Measurements from ENCODE around the gene NSRP1.
"Not testable (repeated sequence)": the region's sequence is repeated elsewhere in the genome, so short reads cannot be mapped to it uniquely, and the experiment has no call there.

The NSRP1 gene

DNA sequence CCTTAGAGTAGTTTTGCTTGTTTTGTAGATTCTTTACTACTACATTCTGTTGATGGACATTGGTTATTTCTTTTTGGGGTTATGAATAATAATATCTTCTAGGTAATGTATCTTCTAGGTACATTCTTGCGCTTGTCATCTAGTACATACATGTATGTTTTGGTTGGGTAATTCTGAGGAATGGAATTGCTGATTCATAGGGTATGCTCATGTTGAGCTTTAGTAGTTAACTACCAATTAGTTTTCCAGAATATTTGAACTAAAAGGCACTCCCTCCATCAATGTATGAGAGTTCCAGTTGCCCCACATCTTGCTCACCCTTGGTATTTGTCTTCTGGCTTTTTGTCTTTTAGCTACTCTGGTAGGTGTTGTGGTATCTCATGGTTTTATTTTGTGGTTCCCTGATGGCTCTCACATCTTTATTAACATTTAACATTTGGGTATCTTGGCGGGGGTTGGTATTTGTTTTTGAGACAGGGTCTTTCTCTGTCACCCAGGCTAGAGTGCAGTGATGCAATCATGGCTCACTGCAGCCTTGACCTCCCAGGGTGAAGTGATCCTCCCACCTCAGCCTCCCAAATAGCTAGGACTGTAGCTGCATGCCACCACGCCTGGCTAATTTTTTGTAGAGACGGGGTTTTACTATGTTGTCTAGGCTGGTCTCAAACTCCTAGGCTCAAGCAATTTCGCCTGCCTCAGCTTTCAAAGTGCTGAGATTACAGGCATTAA, 71.8 kb downstream of the NSRP1 start:
- no peak for DNase-seq

DNA sequence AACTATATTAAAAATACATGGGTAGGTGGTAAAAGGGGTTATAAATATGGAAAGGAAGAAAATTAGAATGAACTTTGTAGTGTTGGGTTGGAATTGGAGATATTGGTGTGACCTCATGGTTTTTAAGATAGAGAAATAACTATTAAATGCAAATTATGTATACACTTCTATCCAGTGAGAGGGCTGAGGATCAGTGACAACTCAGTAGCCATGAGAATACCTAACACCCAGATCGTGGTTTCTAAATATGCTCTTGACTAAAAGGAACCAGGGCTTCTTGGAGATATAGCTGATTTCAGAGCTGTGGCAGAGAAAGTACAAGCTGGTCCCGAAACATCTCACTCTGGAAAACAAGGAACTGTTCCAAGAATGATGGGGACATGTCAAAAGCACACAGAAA, 74.5 kb downstream of the NSRP1 start:
- no peak for DNase-seq

DNA sequence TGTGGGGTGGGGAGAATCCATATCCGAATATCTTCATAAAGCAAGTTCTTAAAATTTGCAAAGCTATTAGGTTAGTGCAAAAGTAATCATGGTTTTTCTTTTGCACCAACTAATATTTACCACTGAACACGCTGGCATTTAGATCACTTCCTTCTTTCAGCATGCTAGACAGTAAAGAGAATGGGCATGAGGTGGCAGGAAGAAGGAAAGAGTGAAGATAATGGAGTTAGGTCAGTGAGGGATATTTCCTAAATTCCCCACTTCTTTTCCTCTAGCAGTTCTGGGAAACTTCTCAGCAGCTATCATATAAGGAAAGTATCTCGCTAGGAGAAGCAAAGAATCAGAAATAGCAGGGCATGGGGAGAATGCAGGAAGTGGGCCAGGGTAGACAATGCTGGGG, 79.9 kb downstream of the NSRP1 start:
- no peak for DNase-seq

DNA sequence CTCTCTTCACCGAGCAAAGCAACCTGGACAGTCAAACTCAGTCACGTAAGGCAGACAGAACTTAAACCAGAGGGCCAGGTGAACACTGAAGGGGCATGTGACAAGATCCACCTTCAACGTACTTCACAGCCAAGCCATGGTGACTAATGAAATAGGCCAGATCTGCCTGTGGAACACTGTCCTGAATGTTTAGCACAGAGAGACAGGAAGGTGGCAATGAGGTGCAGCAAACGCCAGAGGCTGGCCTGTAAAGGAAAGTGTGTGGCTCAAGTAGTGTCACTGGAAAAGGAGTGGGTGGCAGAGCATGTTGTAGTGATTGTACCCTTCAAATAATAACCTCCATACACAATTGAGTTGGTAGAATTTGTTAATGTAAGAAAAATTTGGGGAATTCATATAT, 80.8 kb downstream of the NSRP1 start:
- no peak for DNase-seq

DNA sequence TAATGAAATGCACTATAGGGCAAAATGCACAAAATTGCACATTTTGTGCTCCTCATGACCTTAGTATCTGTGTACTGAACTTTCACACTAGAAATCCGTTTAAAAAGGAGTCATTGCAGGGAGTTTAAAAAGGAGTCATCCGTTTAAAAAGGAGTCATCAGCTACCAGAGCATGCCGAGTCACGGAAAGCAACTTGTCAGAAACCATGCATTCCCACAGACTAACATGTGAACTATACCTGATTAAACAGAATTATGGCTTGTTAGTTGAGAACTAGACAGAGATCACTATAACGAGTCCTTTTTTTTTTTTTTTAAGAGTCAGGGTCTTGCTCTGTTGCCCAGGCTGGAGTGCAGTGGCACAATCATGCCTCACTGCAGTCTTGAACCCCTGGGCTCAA, 83.0 kb downstream of the NSRP1 start:
- DNase-seq = no peak

DNA sequence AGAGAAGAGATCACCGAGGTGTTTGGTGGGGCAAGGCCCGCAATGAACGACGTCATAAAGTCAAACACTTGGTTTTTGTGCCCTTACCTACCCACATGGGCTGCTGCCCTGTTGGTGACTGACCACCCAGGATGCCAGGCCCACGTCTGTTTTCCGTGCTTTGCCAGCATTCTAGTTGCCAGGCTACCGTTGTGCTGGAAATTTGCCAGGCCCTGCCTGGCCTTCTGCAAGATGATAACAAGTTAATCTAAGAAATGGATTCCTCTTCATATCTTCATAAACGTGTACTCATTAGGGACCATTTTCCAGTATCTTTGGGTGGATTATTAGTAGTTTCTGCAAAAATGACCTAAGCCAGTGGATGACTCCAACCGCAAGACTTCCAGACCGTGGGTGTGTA, 83.5 kb downstream of the NSRP1 start:
- DNase-seq = no peak

DNA sequence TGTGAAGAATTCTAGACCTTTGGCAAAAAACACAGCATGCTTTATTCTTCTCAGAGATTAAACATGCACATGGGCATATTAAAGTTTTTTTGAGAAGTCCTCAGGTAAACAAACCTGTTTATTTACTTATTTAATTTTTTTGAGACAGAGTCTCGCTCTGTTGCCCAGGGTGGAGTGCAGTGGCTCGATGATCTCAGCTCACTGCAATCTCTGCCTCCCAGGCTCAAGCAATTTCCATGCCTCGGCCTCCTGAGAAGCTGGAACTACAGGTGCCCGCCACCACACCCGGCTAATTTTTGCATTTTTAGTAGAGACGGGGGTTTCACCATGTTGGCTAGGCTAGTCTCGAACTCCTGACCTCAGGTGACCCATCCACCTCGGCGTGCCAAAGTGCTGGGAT, 84.0 kb downstream of the NSRP1 start:
- DNase-seq = not testable (repeated sequence)

DNA sequence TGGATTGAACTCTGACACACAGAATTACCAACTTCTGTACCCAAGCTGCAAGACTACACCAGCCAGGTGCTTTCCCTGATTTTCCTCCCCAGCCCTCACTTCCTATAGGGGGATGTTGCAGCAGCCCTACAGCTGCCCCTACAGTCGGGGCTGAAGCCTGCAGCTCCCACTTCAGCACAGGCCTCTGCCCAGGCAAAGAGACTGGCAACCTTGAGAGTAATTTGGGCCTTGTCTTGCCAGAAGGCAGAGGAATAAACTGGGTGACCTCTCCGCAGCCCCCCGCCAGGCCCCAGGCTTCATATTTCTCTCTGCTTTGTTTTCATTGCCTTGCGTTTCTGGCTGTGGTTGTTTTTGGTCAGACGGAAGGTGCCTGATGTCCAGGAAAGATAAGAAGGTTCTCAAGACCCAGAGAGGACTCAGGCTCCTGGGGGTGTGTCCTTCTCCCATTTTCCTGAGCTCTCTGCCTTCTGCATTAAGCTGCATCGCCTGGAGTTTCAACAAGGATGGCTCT, 86.9 kb downstream of the NSRP1 start:
- no peak for DNase-seq

DNA sequence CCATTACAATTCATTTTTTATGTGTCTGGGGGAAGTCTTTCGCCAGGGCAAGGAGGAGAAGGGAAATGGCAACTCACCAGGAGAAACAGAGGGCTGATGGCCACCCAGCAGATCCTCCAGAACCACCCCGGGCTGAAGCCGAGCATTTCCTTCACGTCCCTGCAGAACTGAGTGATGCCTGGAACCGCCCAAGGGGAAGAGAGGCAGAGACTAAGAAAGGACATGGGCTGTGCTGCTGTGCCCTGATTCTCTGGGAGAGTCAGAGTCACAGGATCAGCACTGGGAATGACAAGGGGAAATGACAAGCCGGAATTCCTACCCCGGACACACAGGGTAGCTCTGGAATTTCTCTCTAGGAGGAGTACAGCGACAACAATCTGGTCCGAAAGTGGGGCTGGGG, 91.0 kb downstream of the NSRP1 start:
- no peak for DNase-seq

DNA sequence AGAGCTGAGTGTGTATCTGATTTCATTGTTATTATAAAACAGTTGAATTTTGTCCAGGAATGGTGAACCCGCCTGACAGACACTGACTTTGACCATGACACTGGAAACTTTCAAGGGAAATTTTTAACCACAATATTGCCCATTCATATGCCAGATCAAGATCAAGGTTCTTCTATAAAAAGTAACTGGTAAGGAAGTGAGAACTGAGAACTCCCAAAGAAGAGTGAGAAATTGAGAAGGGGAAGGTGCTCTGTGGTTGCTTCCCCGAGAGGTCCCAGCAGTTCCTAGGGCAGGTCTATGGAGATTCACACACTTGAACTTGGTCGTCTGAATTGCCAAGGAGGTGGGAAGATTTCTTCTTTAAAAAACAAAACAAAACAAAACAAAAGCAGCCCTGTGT, 91.6 kb downstream of the NSRP1 start:
- no peak for DNase-seq

DNA sequence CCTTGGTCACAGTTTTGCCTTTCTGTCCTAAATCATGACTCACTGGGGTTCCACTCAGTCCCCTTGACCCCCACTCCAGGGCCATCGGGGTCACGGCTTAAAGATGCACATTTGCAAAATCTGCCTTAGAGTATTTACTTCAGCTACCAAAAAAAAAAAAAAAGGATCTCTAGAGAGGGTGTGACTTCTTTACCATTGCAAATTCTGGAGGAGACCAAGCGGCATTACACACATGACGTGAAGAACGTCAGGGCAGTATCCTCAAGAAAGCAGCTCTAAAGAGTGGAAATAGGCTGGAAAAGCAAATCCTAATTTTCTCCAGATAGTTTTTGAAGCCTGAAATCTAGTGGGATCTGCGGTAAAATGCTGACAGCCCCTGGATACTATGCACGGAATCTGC, 93.3 kb downstream of the NSRP1 start:
- DNase-seq = no peak

DNA sequence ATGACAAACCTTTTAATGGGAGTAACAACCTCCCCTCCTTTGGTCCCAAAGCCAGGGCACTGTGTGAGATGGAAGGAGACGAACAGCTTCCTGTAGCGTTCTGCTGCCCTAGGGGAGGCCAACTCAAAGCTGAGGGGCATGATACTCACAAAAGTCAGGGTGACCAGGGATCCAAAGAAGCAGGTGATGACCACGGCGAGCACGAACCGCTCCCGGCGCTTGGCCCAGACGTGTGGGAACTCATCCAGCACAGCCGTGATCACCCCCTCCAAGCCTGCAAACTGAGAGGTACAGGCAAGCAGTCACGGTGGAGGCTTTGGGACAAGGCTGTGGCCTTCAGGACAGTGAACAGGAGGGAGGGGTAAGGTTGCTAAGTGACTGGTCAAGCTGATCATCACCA, 93.8 kb downstream of the NSRP1 start:
- DNase-seq = no peak

DNA sequence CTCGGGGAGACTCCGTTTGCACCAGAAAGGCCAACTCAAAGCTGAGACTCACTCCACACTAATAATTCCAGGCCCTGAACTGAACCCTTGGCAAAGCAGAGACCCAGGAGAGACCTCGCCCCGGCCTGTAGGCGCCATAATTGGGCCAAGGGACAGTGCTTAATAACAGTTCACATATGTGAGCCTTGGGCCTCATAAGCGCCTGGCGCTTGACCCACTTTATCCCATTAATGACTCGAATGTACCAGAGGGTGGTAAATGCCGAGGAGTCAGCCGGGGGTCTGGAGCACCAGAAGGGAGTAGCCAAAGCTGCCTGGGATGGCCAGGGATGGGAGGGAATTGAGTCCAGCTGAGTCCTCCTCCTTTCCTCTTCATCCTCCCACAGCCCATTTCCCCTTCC, 94.3 kb downstream of the NSRP1 start:
- DNase-seq = no peak

DNA sequence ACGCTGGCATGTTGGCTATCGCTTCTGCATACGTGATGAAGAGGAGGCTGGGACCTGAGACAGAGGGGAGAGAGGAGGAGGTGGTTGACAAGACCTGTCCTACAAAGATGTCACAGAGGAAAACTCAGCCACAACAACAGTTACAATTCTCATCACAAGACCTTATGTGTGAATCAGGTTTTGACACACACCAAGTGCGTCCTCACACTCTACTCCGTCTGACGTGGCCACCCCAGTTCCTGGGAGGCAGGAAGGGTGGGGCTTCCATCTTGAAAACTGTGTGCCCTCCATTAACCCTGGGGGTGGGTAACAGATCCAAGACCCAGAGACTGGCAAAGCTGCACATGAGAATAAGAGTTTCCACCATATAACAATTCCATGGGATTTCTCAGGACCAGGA, 94.8 kb downstream of the NSRP1 start:
- no peak for DNase-seq

DNA sequence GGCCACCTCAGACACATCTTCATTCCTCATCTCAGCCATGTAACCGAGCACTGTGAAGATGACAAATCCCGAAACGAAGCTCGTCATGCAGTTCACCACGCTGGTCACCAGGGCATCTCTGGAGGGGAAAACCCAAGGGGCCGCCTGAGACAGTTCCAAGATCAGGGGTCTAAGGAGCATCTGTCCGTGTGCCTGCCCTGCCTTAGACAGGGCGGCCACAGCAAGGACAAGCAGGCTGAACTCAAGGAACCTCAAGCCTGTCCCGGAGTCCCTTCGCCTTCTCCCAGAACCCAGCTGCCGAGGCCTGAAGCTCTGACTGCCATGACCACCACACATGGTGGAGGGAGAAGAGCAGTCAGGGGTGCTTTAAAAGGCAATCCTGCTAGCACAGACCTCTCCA, 96.1 kb downstream of the NSRP1 start:
- DNase-seq = no peak

DNA sequence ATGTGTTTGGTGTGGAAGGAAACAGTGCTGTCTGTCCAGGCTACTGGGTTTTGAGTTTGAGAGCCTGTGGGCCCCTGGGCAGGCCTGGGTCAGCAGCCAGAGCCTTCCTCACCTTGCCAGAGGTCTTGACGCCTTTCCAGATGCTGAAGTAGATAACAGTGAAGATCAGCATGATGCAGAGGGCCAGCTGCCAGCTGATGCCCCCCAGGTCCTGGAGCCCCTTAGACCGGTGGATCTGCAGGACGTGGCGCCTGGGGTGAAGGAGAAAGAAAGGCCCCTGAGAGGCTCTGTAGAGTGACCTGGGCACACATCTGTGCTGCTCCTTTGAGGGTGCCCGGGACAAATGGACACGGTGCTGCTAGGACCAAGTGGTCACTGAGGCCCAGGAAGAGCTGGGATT, 100.4 kb downstream of the NSRP1 start:
- DNase-seq = no peak

DNA sequence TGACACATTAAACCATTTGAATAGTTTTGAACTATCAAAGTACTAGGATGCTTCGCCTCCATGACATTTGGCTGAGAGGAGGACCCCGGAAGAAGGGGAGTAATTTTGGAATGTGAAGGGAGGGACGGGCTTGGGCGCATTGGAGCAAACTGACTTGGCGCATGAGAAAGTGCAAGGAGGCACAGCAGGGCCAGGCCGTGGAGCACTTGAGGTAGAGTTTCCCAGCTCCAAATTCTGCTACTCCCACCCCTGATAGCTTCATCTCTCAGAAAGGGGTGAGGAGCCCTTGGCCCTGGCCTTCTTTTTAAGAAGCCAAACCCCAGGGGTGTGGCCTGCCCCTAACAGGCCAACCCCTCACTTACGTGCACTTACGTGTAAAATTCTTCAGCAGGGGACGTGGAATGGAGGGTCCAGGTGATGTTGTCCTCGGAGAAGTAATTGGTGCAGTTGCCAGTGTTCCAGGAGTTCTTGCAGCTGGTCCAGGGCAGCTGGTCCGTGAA, 101.2 kb downstream of the NSRP1 start:
- DNase-seq = no peak

DNA sequence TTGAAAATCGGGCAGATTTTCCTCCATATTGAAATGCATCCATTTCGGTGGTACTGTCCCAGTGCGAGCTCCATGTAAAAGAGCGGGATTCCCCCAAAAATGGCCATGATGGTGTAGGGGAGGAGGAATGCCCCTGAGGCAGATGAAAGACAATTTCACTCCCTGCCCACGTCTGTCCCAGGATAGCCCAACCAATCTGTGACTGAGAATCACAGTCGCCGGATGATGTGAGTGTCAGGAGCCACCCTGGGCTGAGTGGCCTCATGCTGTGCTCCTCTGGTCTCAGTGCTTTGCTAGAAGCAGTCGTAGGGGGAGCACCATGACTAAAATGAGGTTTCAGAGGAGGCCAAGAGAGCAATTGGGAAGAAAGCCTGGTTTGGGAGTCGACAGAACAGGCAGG, 102.2 kb downstream of the NSRP1 start:
- no peak for DNase-seq

DNA sequence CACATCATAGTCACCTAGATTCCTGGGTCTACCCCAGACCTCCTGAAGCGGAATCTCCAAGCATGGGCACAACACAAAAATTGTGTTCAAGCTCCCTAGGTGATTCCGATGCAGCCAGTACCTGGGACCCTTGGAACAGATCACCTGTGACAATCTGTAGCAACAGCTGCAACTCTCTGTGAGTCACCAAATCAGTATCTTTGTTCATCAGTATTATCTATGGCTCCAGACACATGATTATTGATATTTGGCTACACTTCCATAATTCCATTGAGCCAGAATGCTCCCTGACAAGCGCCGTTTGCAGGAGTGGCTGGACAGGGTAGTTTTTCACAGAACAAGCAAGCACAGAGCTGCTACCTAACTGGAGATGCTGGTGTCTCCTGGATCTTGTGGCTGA, 102.7 kb downstream of the NSRP1 start:
- DNase-seq = no peak

DNA sequence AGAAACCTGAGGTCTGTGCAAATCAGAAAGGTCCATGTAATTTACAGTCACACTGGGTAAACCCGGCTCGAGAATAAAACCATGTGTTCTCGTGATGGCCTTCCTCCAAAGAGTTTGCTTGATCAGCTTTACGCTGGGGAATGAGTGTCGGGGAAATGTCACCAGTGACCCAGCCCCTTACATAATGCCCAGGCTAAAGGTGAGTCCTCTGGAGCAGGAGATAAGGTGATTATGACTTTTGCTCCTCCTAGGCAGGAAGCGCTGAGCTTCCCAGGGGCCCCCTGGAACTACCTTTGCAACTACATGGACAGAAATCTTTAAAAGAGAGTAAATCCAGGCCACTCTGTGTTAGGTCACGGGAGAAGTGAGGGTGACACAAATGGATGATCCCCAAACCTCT, 103.2 kb downstream of the NSRP1 start:
- no peak for DNase-seq

DNA sequence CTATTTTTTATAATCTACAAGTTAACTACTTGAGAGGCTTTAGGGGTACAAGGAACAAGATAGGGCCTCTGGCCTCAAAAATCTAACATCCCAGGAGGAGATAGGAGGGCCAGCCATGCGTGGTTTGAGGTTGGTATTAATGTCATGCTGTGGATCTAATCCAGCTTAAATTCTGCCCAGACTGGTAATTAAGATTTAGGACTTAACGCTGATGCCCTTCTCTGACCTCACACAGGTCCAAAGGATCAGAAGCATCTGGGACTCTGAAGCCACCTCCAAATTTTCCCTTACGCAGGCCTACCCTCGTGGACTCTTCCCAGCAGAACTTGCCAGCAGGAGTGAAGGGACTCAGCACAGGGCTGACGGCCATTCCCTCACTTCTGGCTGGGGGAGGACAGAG, 103.8 kb downstream of the NSRP1 start:
- DNase-seq = no peak

DNA sequence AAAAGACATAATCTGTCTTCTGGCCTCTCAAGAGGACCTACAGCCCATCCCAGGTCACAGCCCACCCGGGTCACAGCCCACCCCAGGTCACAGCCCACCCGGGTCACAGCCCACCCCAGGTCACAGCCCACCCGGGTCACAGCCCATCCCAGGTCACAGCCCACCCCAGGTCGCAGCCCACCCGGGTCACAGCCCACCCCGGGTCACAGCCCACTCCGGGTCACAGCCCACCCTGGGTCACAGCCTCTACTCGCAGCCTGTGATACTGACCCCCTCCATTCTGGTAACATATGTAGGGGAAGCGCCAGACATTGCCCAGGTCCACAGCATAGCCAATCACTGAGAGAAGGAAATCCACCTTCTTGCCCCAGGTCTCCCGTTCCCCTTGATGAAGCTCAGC, 104.7 kb downstream of the NSRP1 start:
- DNase-seq = no peak

DNA sequence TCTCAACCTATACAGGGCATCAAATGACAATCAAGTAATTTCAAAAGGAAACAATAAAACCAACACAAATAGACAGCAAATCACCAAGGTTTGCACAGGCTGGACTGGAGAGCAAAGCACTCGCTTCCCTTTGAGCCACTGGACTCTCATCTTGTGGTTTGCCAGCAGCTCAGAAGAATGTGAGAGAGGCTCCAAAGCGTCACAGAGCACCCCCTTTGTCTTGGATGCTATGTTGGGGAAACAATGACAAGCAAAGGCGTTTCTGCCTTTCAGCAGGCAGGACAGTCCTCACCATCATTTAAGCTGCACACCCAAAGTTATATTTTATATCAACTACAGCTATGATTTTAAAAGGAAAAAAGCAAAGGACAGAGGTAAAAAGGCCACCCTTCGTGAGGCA, 105.6 kb downstream of the NSRP1 start:
- DNase-seq = no peak

DNA sequence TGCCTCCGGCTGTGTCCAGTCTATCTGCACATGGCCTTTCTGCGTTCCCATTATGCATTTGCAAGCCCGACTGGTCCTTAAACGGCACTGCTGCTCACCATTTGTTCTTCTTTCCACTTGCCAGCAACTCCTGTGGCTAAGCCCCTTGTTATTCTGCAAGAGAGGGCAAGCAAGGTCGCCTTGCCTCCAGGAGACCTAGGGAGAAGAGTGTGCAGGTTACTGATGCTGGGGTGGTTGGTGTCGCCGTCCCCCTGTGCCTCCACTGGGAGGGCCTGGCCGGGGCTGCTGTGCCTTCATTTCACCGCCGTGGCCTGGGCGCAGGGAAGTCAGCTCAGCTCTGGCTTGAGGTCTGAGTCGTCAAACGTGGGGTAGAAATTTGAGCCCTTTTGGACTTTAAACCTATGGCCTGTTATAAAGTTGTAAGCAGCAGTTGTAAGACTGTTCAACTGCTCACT, 106.1 kb downstream of the NSRP1 start:
- no peak for DNase-seq

DNA sequence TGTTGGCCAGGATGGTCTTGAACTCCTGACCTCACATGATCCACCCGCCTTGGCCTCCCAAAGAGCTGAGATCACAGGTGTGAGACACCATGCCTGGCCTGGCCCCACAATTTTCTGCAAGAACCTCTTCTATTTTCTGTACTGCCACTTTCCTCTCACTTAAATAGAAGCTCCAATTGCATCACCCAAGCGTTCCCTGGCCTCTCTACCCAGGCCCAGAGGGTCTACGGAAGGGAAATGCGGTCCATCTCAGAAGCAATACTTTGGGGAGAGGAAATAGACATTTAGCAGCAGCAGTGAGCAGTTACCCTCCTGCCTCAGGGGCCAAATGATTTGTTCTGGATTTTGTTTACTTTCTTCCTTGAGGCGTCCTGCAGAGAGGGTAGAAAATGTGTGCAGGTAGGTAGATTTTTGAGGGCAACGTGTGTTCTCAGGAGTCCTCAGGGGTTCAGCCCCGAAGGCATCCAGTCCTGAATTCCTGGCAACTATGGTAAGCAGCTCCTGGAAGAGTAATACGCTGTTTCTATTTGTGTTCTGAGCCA, 107.9 kb downstream of the NSRP1 start:
- DNase-seq = no peak
